Gastrocnemius medialis (tissue), 4 donors: ENCODE data around the gene CCS. TPM values are rescaled to one million over a fixed set of nuclear protein-coding genes. Genes with fewer than 3 reads are reported as not detected.

Source experiments
- ATAC-seq, 2 donors: fragments of 150-250 bp; one replicate each; pipeline ENCODE4 v1.9.1; 2016
- DNase-seq, 2 donors: peaks; one replicate each; pipeline ENCODE4 v3.0.0-alpha.2; 2019
- H3K27ac ChIP-seq, 4 donors: fragments of 200-600 bp; sonication (generic); 1 replicate in 1 of 4; 2 replicates in 3 of 4; pipeline ENCODE4 v1.5.1; 2016 to 2018; ENCODE audit warnings: mild to moderate bottlenecking in 2 of 4, moderate library complexity in 1 of 4
- H3K27me3 ChIP-seq, 3 donors: fragments of 200-600 bp; sonication (generic) in 2 of 3; 1 replicate in 1 of 3; 2 replicates in 2 of 3; pipeline versions ENCODE4 v1.5.1 to v1.6.0; 2016 to 2019; ENCODE audit warnings: mild to moderate bottlenecking in 1 of 3, moderate library complexity in 1 of 3
- H3K36me3 ChIP-seq, 2 donors: fragments of 200-600 bp; sonication (generic) in 1 of 2; one replicate each; pipeline ENCODE4 v1.5.1; 2017 to 2018
- H3K4me1 ChIP-seq, 2 donors: fragments of 200-600 bp; sonication (generic) in 1 of 2; one replicate each; pipeline ENCODE4 v1.5.1; 2016 to 2017; ENCODE audit warnings: mild to moderate bottlenecking in 2 of 2
- H3K4me3 ChIP-seq, 4 donors: fragments of 200-600 bp; sonication (generic) in 3 of 4; 1 replicate in 1 of 4; 2 replicates in 3 of 4; pipeline ENCODE4 v1.5.1; 2016 to 2019; ENCODE audit warnings: mild to moderate bottlenecking in 2 of 4
- H3K9me3 ChIP-seq, 3 donors: fragments of 200-600 bp; sonication (generic) in 2 of 3; 1 replicate in 1 of 3; 2 replicates in 2 of 3; pipeline ENCODE4 v1.5.1; 2016 to 2019
- CTCF ChIP-seq, 5 experiments: fragments of 450-650 bp in 3 of 5; fragments of 200-600 bp in 2 of 5; sonication (generic) in 2 of 5; IDR thresholded peaks in 4 of 5; conservative IDR thresholded peaks in 1 of 5; 1 replicate in 4 of 5; 2 replicates in 1 of 5; pipeline ENCODE4 v1.5.1; 2016 to 2019; ENCODE audit warnings: antibody characterized with exemption in 5 of 5, mild to moderate bottlenecking in 3 of 5, moderate library complexity in 3 of 5
- POLR2A ChIP-seq, 2 donors: fragments of 450-650 bp; IDR thresholded peaks; one replicate each; pipeline ENCODE4 v1.6.1; 2017; ENCODE audit warnings: antibody characterized with exemption in 2 of 2, mild to moderate bottlenecking in 2 of 2, moderate library complexity in 2 of 2
- in situ Hi-C, 4 donors: fragments of 200-750 bp; cut with MboI; loops; one replicate each; pipeline versions ENCODE4 v1.15.0 to v1.8.0; 2017; ENCODE audit warnings: low sequenced_read_pairs in 4 of 4
- intact Hi-C: fragments of 100-400 bp; cut with DNase I; formaldehyde crosslinking; loops from one replicate; pipeline ENCODE4 v1.15.1; 2023; ENCODE audit warnings: low total_unique reads
- total RNA-seq, 4 donors: library from RNA; depleted of rRNA; stranded (reverse); fragments of >200 nt; gene quantifications; one replicate each; pipeline versions ENCODE4 v1.1.0 to v1.2.3, GENCODE V29; 2016

The CCS gene
- total RNA-seq, 4 donors from 2014 or later, result 9.0 to 12.3 (median 11.7) TPM

DNA sequence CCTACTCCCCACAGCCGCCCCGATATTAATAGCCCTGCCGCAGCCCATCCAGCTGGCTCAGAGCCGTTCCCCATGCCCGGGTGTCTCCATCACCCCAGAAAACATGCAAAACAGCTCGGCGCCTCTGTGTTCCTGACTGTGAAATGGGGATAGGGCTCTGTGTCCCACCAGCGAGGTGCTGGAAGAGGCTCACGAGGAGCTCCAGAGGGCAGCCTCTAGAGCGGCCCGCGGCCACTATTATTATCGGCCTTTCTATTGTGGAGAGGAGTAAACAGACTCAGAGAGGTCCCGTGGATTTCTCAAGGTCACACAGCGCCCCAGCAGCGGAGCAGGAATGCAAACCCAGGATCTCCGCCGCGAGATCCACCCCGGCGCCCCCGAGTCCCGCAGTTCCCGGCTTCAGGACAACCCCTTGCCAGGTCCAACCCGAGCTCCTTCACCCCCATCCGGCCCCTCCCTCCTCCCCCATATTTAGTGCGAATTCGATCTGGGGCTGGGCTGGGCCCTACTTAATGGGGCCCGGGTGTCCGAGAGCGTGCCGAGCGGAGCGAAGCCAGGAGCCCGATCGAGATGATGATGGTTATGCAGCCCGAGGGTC is 46.5 kb upstream of the CCS start, which contains the start of gene ACTN3:
TSS of gene ACTN3 (plus strand) at position 536 of the 598 bp plus-strand sequence. CDS start at position 571, 35 bp downstream.
- H3K36me3 ChIP-seq, result peaks cover 0 to 4% of the 10 kb centered on the region in 2 donors
- no peaks in the 10 kb centered on the region for H3K9me3 ChIP-seq
- TF ChIP-seq CTCF (IDR thresholded peaks at IDR 0.05 in 4 of 5, conservative IDR thresholded peaks at IDR 0.05 in 1 of 5) (no peak), POLR2A (IDR thresholded peaks at IDR 0.05) (no peak)
- H3K4me3 ChIP-seq, result peak within 1 kb of the TSS; percentile 70 to 99 (median 80)
- DNase-seq, result peak; percentile 27 to 52
- peak within 1 kb of the TSS; percentile 79 to 94 (median 91) for H3K27ac ChIP-seq
- in situ Hi-C loops, result no loop called here
- ATAC-seq, result peak; percentile 7
- peaks cover 25 to 50% of the 10 kb centered on the region in 2 donors for H3K4me1 ChIP-seq
- no peaks in the 10 kb centered on the region for H3K27me3 ChIP-seq
- intact Hi-C loops, result loop anchor here (1.0 to 2.0 kb wide), 3 partner anchors 22 to 132 kb away; partner anchors contain the start of genes CCDC87 and CCS

DNA sequence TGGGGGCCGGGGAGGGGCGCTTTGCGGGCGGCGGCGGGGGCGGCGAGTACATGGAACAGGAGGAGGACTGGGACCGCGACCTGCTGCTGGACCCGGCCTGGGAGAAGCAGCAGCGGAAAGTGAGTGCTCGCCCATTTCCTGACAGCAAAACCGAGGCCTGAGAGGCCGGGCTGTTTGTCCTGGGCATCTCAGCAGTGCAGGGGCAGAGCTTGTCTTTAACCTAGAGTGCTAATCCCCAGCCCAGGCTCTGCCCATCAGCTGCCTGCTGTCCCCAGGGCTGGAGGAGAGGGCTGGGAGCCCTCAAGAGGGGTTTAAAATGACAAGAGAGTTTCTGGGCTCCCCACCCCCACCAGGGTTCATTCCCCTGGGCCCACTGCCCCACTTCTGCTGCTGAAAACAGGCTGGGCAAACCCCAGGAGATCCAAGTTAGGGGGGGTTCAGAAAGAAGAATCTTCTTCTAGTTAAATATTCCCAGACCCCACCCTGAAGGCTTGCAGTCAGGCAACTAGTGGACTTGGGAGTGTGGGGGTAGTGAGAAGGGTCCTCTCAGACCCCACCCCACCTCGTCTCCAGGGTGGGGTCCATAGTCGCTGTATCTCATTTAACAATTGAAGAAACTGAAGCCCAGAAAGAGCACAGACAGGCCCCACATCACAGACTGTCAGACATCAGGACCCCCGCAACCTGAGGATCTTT is 45.9 kb upstream of the CCS start:
- Histone ChIP-seq H3K4me1 (peaks cover 25 to 46% of the 10 kb centered on the region in 2 donors), H3K36me3 (peaks cover 0 to 4% of the 10 kb centered on the region in 2 donors), H3K27ac (peak overlapping the region; percentile 79 to 94 (median 91)), H3K9me3 (no peaks in the 10 kb centered on the region), H3K4me3 (peak overlapping the region; percentile 70 to 99 (median 72)), H3K27me3 (no peaks in the 10 kb centered on the region)
- TF ChIP-seq POLR2A (IDR thresholded peaks at IDR 0.05) (no peak), CTCF (IDR thresholded peaks at IDR 0.05 in 4 of 5, conservative IDR thresholded peaks at IDR 0.05 in 1 of 5) (no peak)
- in situ Hi-C loops (no loop called here), intact Hi-C loops (loop anchor here (1.0 to 2.0 kb wide), 3 partner anchors 23 to 131 kb away; partner anchors contain the start of genes CCDC87 and CCS)
- ATAC-seq (no peak), DNase-seq (no peak)

DNA sequence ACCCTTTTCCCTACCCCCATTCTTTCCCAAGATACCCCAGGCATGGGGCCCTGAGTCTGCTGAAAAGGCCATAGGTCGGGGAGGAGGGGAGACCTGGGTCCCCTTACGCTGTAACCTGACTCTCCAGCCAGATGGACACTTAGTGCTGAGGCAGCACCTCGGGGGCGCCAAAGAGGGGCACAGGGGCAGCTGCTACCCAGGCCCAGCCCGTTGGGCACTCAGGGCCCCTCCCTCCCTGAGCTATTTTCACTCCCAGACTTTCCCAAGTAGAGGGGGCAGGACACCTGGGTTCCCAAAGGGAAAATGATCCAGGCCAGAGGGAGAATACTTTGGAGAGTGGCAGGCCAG is 45.3 kb upstream of the CCS start:
- Histone ChIP-seq H3K36me3 (peaks cover 0 to 4% of the 10 kb centered on the region in 2 donors), H3K4me1 (peaks cover 25 to 43% of the 10 kb centered on the region in 2 donors), H3K4me3 (peak overlapping the region in 1 of 4 donors; percentile 71), H3K9me3 (no peaks in the 10 kb centered on the region), H3K27ac (peak overlapping the region; percentile 79 to 94 (median 91)), H3K27me3 (no peaks in the 10 kb centered on the region)
- intact Hi-C loops, result loop anchor here (2.0 kb wide), 2 partner anchors 45 to 69 kb away; partner anchors contain the start of genes CCDC87, CCS and RBM14
- TF ChIP-seq POLR2A (IDR thresholded peaks at IDR 0.05), result no peak
- no peak for TF ChIP-seq CTCF (IDR thresholded peaks at IDR 0.05 in 4 of 5, conservative IDR thresholded peaks at IDR 0.05 in 1 of 5)
- peak in 1 of 2 donors; percentile 13 for ATAC-seq
- DNase-seq, result peak in 1 of 2 donors; percentile 38
- in situ Hi-C loops, result no loop called here

GRCh38 chr11:66548041-66548440 is 44.9 kb upstream of the CCS start:
- Histone ChIP-seq H3K36me3 (peaks cover 0 to 4% of the 10 kb centered on the region in 2 donors), H3K4me3 (no peak overlapping the region), H3K27ac (peak overlapping the region; percentile 79 to 94 (median 91)), H3K4me1 (peaks cover 25 to 43% of the 10 kb centered on the region in 2 donors), H3K9me3 (no peaks in the 10 kb centered on the region), H3K27me3 (no peaks in the 10 kb centered on the region)
- intact Hi-C loops (loop anchor here (2.0 kb wide), 1 partner anchor 69 kb away; the partner anchor contains the start of gene RBM14), in situ Hi-C loops (no loop called here)
- DNase-seq (peak in 1 of 2 donors; percentile 81), ATAC-seq (peak in 1 of 2 donors; percentile 32)
- TF ChIP-seq CTCF (IDR thresholded peaks at IDR 0.05 in 4 of 5, conservative IDR thresholded peaks at IDR 0.05 in 1 of 5) (no peak), POLR2A (IDR thresholded peaks at IDR 0.05) (no peak)
